GM12878 (cell line): Measurements from ENCODE around the gene HMGCL. TPM values are rescaled to one million over a fixed set of nuclear protein-coding genes. Genes with fewer than 3 reads are reported as not detected.
A peak's percentile ranks its signal among the peaks of the same experiment; 100 is the strongest.

Experiments used
- BCL11A ChIP-seq: IDR thresholded peaks from 2 replicates; pipeline ENCODE4 v1.6.1; 2011; ENCODE audit warnings: low read depth, low read length
- BHLHE40 ChIP-seq, 2 experiments: fragments of 450-650 bp in 1 of 2; IDR thresholded peaks; 2 replicates each; pipeline ENCODE4 v1.6.1; 2011 to 2017; ENCODE audit warnings: low read depth in 2 of 2, borderline replicate concordance in 1 of 2, improper control_type of control experiment in 1 of 2, low read length in 1 of 2, mild to moderate bottlenecking in 1 of 2
- BMI1 ChIP-seq: fragments of 450-650 bp; IDR thresholded peaks from 2 replicates; pipeline ENCODE4 v1.6.1; 2016; ENCODE audit warnings: mild to moderate bottlenecking, moderate library complexity, borderline replicate concordance
- EGR1 ChIP-seq, 2 experiments: IDR thresholded peaks; 1 replicate in 1 of 2; 2 replicates in 1 of 2; pipeline ENCODE4 v1.6.1; 2011 to 2012; ENCODE audit warnings: low read depth in 2 of 2, low read length in 2 of 2, borderline replicate concordance in 1 of 2, mild to moderate bottlenecking in 1 of 2, moderate library complexity in 1 of 2
- IKZF1 ChIP-seq: fragments of 450-650 bp; conservative IDR thresholded peaks from 2 replicates; pipeline ENCODE4 v1.6.1; 2017; ENCODE audit warnings: antibody characterized with exemption, mild to moderate bottlenecking
- IKZF2 ChIP-seq, 2 experiments: fragments of 450-650 bp; IDR thresholded peaks; 2 replicates each; pipeline ENCODE4 v1.6.1; 2017; ENCODE audit warnings: mild to moderate bottlenecking in 2 of 2, moderate library complexity in 2 of 2
- JUNB ChIP-seq: IDR thresholded peaks from 2 replicates; pipeline ENCODE4 v1.6.1; 2016; ENCODE audit warnings: antibody characterized with exemption, mild to moderate bottlenecking
- MTA2 ChIP-seq: fragments of 450-650 bp; IDR thresholded peaks from 2 replicates; pipeline ENCODE4 v1.6.1; 2016; ENCODE audit warnings: low read depth, mild to moderate bottlenecking, moderate library complexity
- MYB ChIP-seq: fragments of 150-350 bp; IDR thresholded peaks from 2 replicates; pipeline ENCODE4 v1.6.1; 2014; ENCODE audit warnings: mild to moderate bottlenecking, low read depth, low read length, borderline replicate concordance
- NBN ChIP-seq: fragments of 450-650 bp; IDR thresholded peaks from 2 replicates; pipeline ENCODE4 v1.6.1; 2016
- NFIC ChIP-seq: IDR thresholded peaks from 2 replicates; pipeline ENCODE4 v1.6.1; 2012; ENCODE audit warnings: low read depth, mild to moderate bottlenecking, inconsistent platforms, low read length, moderate library complexity
- NR2C2 ChIP-seq: IDR thresholded peaks from 2 replicates; pipeline ENCODE4 v1.6.1; 2011; ENCODE audit warnings: borderline replicate concordance, low read depth; ENCODE audit not compliant: control insufficient read depth, insufficient read length
- PAX5 ChIP-seq: IDR thresholded peaks from 2 replicates; pipeline ENCODE4 v1.6.1; 2011; ENCODE audit warnings: low read depth, low read length, borderline replicate concordance
- PAX8 ChIP-seq: fragments of 450-650 bp; IDR thresholded peaks from 2 replicates; pipeline ENCODE4 v1.6.1; 2017; ENCODE audit warnings: mild to moderate bottlenecking, moderate library complexity
- PBX3 ChIP-seq: IDR thresholded peaks from 2 replicates; pipeline ENCODE4 v1.6.1; 2011; ENCODE audit warnings: mild to moderate bottlenecking, low read depth, low read length, moderate library complexity; ENCODE audit not compliant: insufficient replicate concordance
- RAD51 ChIP-seq: fragments of 450-650 bp; IDR thresholded peaks from 2 replicates; pipeline ENCODE4 v1.6.1; 2016; ENCODE audit warnings: moderate library complexity, mild to moderate bottlenecking, inconsistent platforms
- SIX5 ChIP-seq: IDR thresholded peaks from 2 replicates; pipeline ENCODE4 v1.6.1; 2011; ENCODE audit warnings: mild to moderate bottlenecking, low read depth, low read length, moderate library complexity; ENCODE audit not compliant: severe bottlenecking
- SMARCA5 ChIP-seq: fragments of 450-650 bp; IDR thresholded peaks from 2 replicates; pipeline ENCODE4 v1.6.1; 2017; ENCODE audit warnings: mild to moderate bottlenecking
- SREBF1 ChIP-seq: IDR thresholded peaks from 2 replicates; pipeline ENCODE4 v1.6.1; 2012; ENCODE audit warnings: mild to moderate bottlenecking, low read length
- TAF1 ChIP-seq: IDR thresholded peaks from 2 replicates; pipeline ENCODE4 v1.6.1; 2011; ENCODE audit warnings: mild to moderate bottlenecking, low read depth, low read length, borderline replicate concordance
- TCF7 ChIP-seq: IDR thresholded peaks from 2 replicates; pipeline ENCODE4 v1.6.1; 2014; ENCODE audit warnings: antibody characterized with exemption, borderline replicate concordance
- ZBED1 ChIP-seq: IDR thresholded peaks from 2 replicates; pipeline ENCODE4 v1.6.1; 2016; ENCODE audit warnings: borderline replicate concordance
- ZNF687 ChIP-seq: fragments of 450-650 bp; IDR thresholded peaks from 2 replicates; pipeline ENCODE4 v1.6.1; 2017; ENCODE audit warnings: mild to moderate bottlenecking, moderate library complexity
- polyA plus RNA-seq, 11 experiments: library from polyadenylated mRNA; depleted of rRNA in 4 of 11; unstranded in 6 of 11; stranded (reverse) in 5 of 11; fragments of >200 nt; fragmentation: Nextera tagmentation in 4 of 11; fragmentation: Illumina TruSeq in 1 of 11; extraction: Ambion mirVana in 4 of 11; extraction: Trizol in 1 of 11; gene quantifications; 1 replicate in 1 of 11; 2 replicates in 10 of 11; pipeline versions ENCODE4 v1.2.1 to v1.2.3, GENCODE V29; 2011 to 2016; ENCODE audit warnings: inconsistent platforms in 2 of 11, missing spikeins in 2 of 11, low read depth in 1 of 11
- total RNA-seq, 4 experiments: library from RNA; depleted of rRNA in 3 of 4; stranded (reverse); fragments of >200 nt in 3 of 4; fragmentation: Illumina TruSeq in 1 of 4; extraction: Trizol in 1 of 4; gene quantifications; 2 replicates each; pipeline versions ENCODE4 v1.2.1 to v1.2.3, GENCODE V29; 2013 to 2021
- TF ChIP-seq, protein P1 (sequence below), 3 experiments: IDR thresholded peaks in 2 of 3; conservative IDR thresholded peaks in 1 of 3; 2 replicates each; pipeline ENCODE4 v1.5.1; 2011; ENCODE audit warnings: low read depth in 3 of 3, low read length in 3 of 3, mild to moderate bottlenecking in 3 of 3, control low read depth in 2 of 3, moderate library complexity in 2 of 3, inconsistent platforms in 1 of 3, mixed read lengths in 1 of 3; ENCODE audit not compliant: control insufficient read depth in 2 of 3, insufficient read depth in 1 of 3; ENCODE audit errors: extremely low read depth in 1 of 3
- TF ChIP-seq, protein P2 (sequence below): IDR thresholded peaks from 2 replicates; pipeline ENCODE4 v1.6.1; 2011; ENCODE audit warnings: borderline replicate concordance, low read depth, mild to moderate bottlenecking, moderate library complexity, mixed read lengths, low read length; ENCODE audit not compliant: insufficient read depth; ENCODE audit errors: extremely low read length

HMGCL gene
- total and polyA plus RNA-seq, 10 of the 15 experiments (the other 5 are each of a cell fraction or from before 2014, with no cell fraction given) = 29.4 to 127 (median 36.4) TPM

GRCh38 chr1:23809751-23810171 is 15.5 kb downstream of the HMGCL start (continued):
- TF ChIP-seq ZNF687 (0 out of 2 replicates have a peak, but pooled peaks have one; percentile 52), MYB (no peak), BHLHE40 (IDR thresholded peaks at IDR 0.05; ENCODE audit: borderline replicate concordance in 1 of 2, low read depth in 2 of 2, low read length in 1 of 2) (peak; percentile 99 to 100), SREBF1 (no peak), JUNB (no peak), PAX5 (no peak), SIX5 (no peak), MTA2 (no peak), BMI1 (no peak), IKZF1 (0 out of 2 replicates have a peak, but pooled peaks have one; percentile 24), PBX3 (no peak), ZBED1 (no peak), BCL11A (no peak), SMARCA5 (peak; percentile 91), NBN (peak; percentile 35; the same call in 1 of the 2 replicates), TAF1 (no peak), NR2C2 (no peak), IKZF2 (IDR thresholded peaks at IDR 0.05) (no peak), NFIC (no peak), TCF7 (peak; percentile 98), RAD51 (peak; percentile 73), EGR1 (IDR thresholded peaks at IDR 0.05; ENCODE audit: borderline replicate concordance in 1 of 2, low read depth in 2 of 2, low read length in 2 of 2) (no peak), PAX8 (no peak)
- TF ChIP-seq, protein P1, sequence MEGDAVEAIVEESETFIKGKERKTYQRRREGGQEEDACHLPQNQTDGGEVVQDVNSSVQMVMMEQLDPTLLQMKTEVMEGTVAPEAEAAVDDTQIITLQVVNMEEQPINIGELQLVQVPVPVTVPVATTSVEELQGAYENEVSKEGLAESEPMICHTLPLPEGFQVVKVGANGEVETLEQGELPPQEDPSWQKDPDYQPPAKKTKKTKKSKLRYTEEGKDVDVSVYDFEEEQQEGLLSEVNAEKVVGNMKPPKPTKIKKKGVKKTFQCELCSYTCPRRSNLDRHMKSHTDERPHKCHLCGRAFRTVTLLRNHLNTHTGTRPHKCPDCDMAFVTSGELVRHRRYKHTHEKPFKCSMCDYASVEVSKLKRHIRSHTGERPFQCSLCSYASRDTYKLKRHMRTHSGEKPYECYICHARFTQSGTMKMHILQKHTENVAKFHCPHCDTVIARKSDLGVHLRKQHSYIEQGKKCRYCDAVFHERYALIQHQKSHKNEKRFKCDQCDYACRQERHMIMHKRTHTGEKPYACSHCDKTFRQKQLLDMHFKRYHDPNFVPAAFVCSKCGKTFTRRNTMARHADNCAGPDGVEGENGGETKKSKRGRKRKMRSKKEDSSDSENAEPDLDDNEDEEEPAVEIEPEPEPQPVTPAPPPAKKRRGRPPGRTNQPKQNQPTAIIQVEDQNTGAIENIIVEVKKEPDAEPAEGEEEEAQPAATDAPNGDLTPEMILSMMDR (IDR thresholded peaks at IDR 0.05 in 2 of 3, conservative IDR thresholded peaks at IDR 0.05 in 1 of 3; ENCODE audit: control insufficient read depth in 2 of 3, extremely low read depth in 1 of 3, insufficient read depth in 1 of 3, low read depth in 3 of 3, low read length in 3 of 3) = peak; percentile 95 to 98 (median 97)
- TF ChIP-seq, protein P2, sequence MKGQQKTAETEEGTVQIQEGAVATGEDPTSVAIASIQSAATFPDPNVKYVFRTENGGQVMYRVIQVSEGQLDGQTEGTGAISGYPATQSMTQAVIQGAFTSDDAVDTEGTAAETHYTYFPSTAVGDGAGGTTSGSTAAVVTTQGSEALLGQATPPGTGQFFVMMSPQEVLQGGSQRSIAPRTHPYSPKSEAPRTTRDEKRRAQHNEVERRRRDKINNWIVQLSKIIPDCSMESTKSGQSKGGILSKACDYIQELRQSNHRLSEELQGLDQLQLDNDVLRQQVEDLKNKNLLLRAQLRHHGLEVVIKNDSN = peak; percentile 41
